ENCODE measurements around the gene TNFRSF17.

DNA sequence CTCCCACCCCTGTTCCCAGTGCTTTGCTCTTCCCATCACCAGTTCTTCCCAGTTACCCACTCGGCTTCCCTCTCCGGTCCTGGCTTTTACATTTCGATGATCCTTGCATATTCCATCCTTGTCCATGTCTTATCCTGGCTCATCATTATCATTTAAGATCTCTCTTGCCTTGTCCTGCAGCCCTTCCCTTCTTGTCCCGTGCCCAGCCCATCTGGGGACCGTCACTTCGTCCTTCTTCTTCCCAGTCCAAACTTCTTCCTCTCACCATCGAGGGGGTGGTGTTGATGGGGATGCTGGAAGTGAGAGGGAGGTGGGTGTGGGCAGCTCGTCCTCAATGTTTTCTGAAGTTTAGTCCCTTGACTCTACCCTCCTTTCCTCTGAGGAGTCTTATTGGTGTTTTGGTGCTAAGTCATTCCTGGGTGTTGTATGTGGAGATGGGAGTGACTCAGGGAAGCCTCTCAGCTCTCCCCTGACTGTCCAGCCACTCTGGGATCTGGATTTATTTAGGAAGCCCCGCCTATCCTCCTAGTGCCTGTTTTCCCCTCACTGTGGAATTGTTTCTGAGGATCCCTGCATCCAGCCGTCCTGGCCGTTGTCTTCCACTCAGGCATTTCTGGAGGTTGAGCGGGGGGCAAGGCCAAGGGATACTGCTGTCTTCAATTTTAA lies 12.5 kb downstream of the TNFRSF17 start:
- TF ChIP-seq CTCF (IDR thresholded peaks at IDR 0.05) (no peak), POLR2A (IDR thresholded peaks at IDR 0.05) (peak; percentile 34 to 44)
